Measurements from ENCODE around the gene C16orf46. TPM values are rescaled to one million over a fixed set of nuclear protein-coding genes. Genes with fewer than 3 reads are reported as not detected.
A peak's percentile ranks its signal among the peaks of the same experiment; 100 is the strongest.

C16orf46 gene
- total RNA-seq, 1 donor from 2014 or later: not detected

GRCh38 chr16:81040131-81040530 lies 36.9 kb downstream of the C16orf46 start:
- no peak overlapping the region for H3K27ac Mint-ChIP-seq (ENCODE audit: unreplicated experiment)
- no peaks in the 10 kb centered on the region for H3K27me3 Mint-ChIP-seq (ENCODE audit: unreplicated experiment)
- no peaks in the 10 kb centered on the region for H3K9me3 Mint-ChIP-seq (ENCODE audit: unreplicated experiment)
- no peak for DNase-seq (ENCODE audit: extremely low spot score, unreplicated experiment)
- TF ChIP-seq CTCF (IDR thresholded peaks at IDR 0.05): no peak
- peaks cover 18% of the 10 kb centered on the region for H3K4me1 Mint-ChIP-seq (ENCODE audit: unreplicated experiment)
- H3K4me3 Mint-ChIP-seq (ENCODE audit: unreplicated experiment): no peak overlapping the region
- peaks cover 36% of the 10 kb centered on the region for H3K36me3 Mint-ChIP-seq (ENCODE audit: unreplicated experiment)

- Mint-ChIP-seq H3K9me3 (ENCODE audit: unreplicated experiment) (no peaks in the 10 kb centered on the region), H3K36me3 (ENCODE audit: unreplicated experiment) (peaks cover 5% of the 10 kb centered on the region), H3K4me3 (ENCODE audit: unreplicated experiment) (peak overlapping the region; percentile 83), H3K27me3 (ENCODE audit: unreplicated experiment) (no peaks in the 10 kb centered on the region), H3K27ac (ENCODE audit: unreplicated experiment) (peak overlapping the region; percentile 66), H3K4me1 (ENCODE audit: unreplicated experiment) (peaks cover 18% of the 10 kb centered on the region)
- peak; percentile 30 for DNase-seq (ENCODE audit: extremely low spot score, unreplicated experiment)
- TF ChIP-seq CTCF (IDR thresholded peaks at IDR 0.05): no peak
These were observed 40.2 kb downstream of the C16orf46 start for GRCh38 chr16:81036751-81037350.

GRCh38 chr16:81035975-81036750 lies 40.9 kb downstream of the C16orf46 start:
- peak overlapping the region; percentile 66 for H3K27ac Mint-ChIP-seq (ENCODE audit: unreplicated experiment)
- H3K4me1 Mint-ChIP-seq (ENCODE audit: unreplicated experiment): peaks cover 18% of the 10 kb centered on the region
- no peaks in the 10 kb centered on the region for H3K9me3 Mint-ChIP-seq (ENCODE audit: unreplicated experiment)
- DNase-seq (ENCODE audit: extremely low spot score, unreplicated experiment): no peak
- no peak for TF ChIP-seq CTCF (IDR thresholded peaks at IDR 0.05)
- no peaks in the 10 kb centered on the region for H3K27me3 Mint-ChIP-seq (ENCODE audit: unreplicated experiment)
- peak overlapping the region; percentile 83 for H3K4me3 Mint-ChIP-seq (ENCODE audit: unreplicated experiment)
- no peaks in the 10 kb centered on the region for H3K36me3 Mint-ChIP-seq (ENCODE audit: unreplicated experiment)

- Mint-ChIP-seq H3K36me3 (ENCODE audit: unreplicated experiment) (no peaks in the 10 kb centered on the region), H3K4me1 (ENCODE audit: unreplicated experiment) (peaks cover 18% of the 10 kb centered on the region), H3K27me3 (ENCODE audit: unreplicated experiment) (no peaks in the 10 kb centered on the region), H3K9me3 (ENCODE audit: unreplicated experiment) (no peaks in the 10 kb centered on the region), H3K4me3 (ENCODE audit: unreplicated experiment) (peak within 1 kb of the TSS; percentile 83), H3K27ac (ENCODE audit: unreplicated experiment) (peak within 1 kb of the TSS; percentile 66)
- TF ChIP-seq CTCF (IDR thresholded peaks at IDR 0.05): peak; percentile 100
- DNase-seq (ENCODE audit: extremely low spot score, unreplicated experiment): peak; percentile 95
These were observed 41.6 kb downstream of the C16orf46 start, which contains the start of gene ATMIN for GRCh38 chr16:81035398-81035974. Gene ATMIN, plus strand, starts transcription at chr16:81035842. Its CDS starts 29 bp downstream, at chr16:81035871.

Measured in osteocyte (in vitro differentiated cells).